CD14-positive monocyte (primary cell): ENCODE results near the gene TNPO1. TPM values are rescaled to one million over a fixed set of nuclear protein-coding genes. Genes with fewer than 3 reads are reported as not detected.
A peak's percentile ranks its signal among the peaks of the same experiment; 100 is the strongest.

ENCODE experiments used
- DNase-seq, 3 donors: peaks; one replicate each; pipeline ENCODE4 v3.0.0-alpha.2; 2011 to 2022
- H2AFZ ChIP-seq: 2 replicates; pipeline ENCODE4 v1.6.0; 2012; ENCODE audit warnings: mild to moderate bottlenecking, low read depth, low read length, inconsistent platforms; ENCODE audit not compliant: insufficient read depth, poor library complexity, severe bottlenecking
- H3K27ac ChIP-seq, 2 donors: 1 replicate in 1 of 2; 2 replicates in 1 of 2; pipeline ENCODE4 v1.5.1; 2012 to 2013; ENCODE audit warnings: low read length in 2 of 2, control low read depth in 1 of 2, inconsistent platforms in 1 of 2, low read depth in 1 of 2, mild to moderate bottlenecking in 1 of 2
- H3K27me3 ChIP-seq, 2 donors: one replicate each; pipeline versions ENCODE4 v1.6.0 to v1.6.1; 2011 to 2013; ENCODE audit warnings: low read length in 2 of 2; ENCODE audit not compliant: control insufficient read depth in 2 of 2, insufficient read depth in 2 of 2
- H3K36me3 ChIP-seq, 2 donors: replicated peaks in 1 of 2; 1 replicate in 1 of 2; 2 replicates in 1 of 2; pipeline versions ENCODE4 v1.5.1 to v1.6.1; 2012 to 2013; ENCODE audit warnings: low read length in 2 of 2, control low read depth in 1 of 2, inconsistent platforms in 1 of 2, mild to moderate bottlenecking in 1 of 2; ENCODE audit not compliant: insufficient read depth in 2 of 2, control insufficient read depth in 1 of 2
- H3K4me1 ChIP-seq, 2 donors: 1 replicate in 1 of 2; 2 replicates in 1 of 2; pipeline versions ENCODE4 v1.5.1 to v1.6.1; 2012 to 2013; ENCODE audit warnings: low read length in 2 of 2, control low read depth in 1 of 2, inconsistent platforms in 1 of 2, mild to moderate bottlenecking in 1 of 2, moderate library complexity in 1 of 2; ENCODE audit not compliant: insufficient read depth in 2 of 2, control insufficient read depth in 1 of 2
- H3K4me2 ChIP-seq: replicated peaks from 2 replicates; pipeline ENCODE3; 2012; ENCODE audit warnings: low read length, moderate library complexity, mild to moderate bottlenecking; ENCODE audit not compliant: poor library complexity, severe bottlenecking; ENCODE audit errors: extremely low read depth
- H3K4me3 ChIP-seq, 3 experiments: fragments of 200-600 bp in 1 of 3; sonication (generic) in 1 of 3; replicated peaks in 1 of 3; 1 replicate in 2 of 3; 2 replicates in 1 of 3; pipeline ENCODE4 v1.5.1; 2011 to 2013; ENCODE audit warnings: low read length in 3 of 3, mild to moderate bottlenecking in 3 of 3, control low read depth in 2 of 3, low read depth in 2 of 3, inconsistent platforms in 1 of 3, moderate library complexity in 1 of 3
- H3K79me2 ChIP-seq: 2 replicates; pipeline ENCODE4 v1.6.0; 2012; ENCODE audit warnings: mild to moderate bottlenecking, control low read depth, inconsistent platforms, low read length, moderate library complexity; ENCODE audit not compliant: insufficient read depth
- H3K9ac ChIP-seq: 2 replicates; pipeline ENCODE4 v1.6.0; 2017; ENCODE audit warnings: low read length, mild to moderate bottlenecking; ENCODE audit not compliant: insufficient read depth, poor library complexity, severe bottlenecking
- H3K9me3 ChIP-seq, 2 donors: replicated peaks in 1 of 2; 1 replicate in 1 of 2; 2 replicates in 1 of 2; pipeline versions ENCODE4 v1.5.1 to v1.6.1; 2012 to 2013; ENCODE audit warnings: low read length in 2 of 2, control low read depth in 1 of 2; ENCODE audit not compliant: control insufficient read depth in 1 of 2, insufficient read depth in 1 of 2
- H4K20me1 ChIP-seq: 2 replicates; pipeline ENCODE4 v1.6.0; 2012; ENCODE audit warnings: mild to moderate bottlenecking, low read length, control low read depth, moderate library complexity; ENCODE audit not compliant: insufficient read depth
- H3K27ac Mint-ChIP-seq, 7 donors: one replicate each; pipeline ENCODE4 v1.8.0; 2020; ENCODE audit warnings: mild to moderate bottlenecking in 7 of 7, mixed read lengths in 7 of 7, moderate library complexity in 6 of 7, inconsistent platforms in 2 of 7
- H3K27me3 Mint-ChIP-seq, 3 donors: one replicate each; pipeline ENCODE4 v1.8.0; 2021 to 2022; ENCODE audit warnings: low read depth in 3 of 3, mild to moderate bottlenecking in 3 of 3, mixed read lengths in 3 of 3, moderate library complexity in 3 of 3, inconsistent platforms in 1 of 3
- H3K36me3 Mint-ChIP-seq, 2 donors: one replicate each; pipeline ENCODE4 v1.8.0; 2020; ENCODE audit warnings: mixed read lengths in 2 of 2, inconsistent platforms in 1 of 2, mild to moderate bottlenecking in 1 of 2
- H3K4me1 Mint-ChIP-seq: one replicate; pipeline ENCODE4 v1.8.0; 2020; ENCODE audit warnings: mild to moderate bottlenecking, mixed read lengths
- H3K4me3 Mint-ChIP-seq, 2 donors: one replicate each; pipeline ENCODE4 v1.8.0; 2020; ENCODE audit warnings: mild to moderate bottlenecking in 2 of 2, mixed read lengths in 2 of 2, moderate library complexity in 1 of 2
- H3K9me3 Mint-ChIP-seq, 7 donors: one replicate each; pipeline ENCODE4 v1.8.0; 2020 to 2022; ENCODE audit warnings: mixed read lengths in 7 of 7, mild to moderate bottlenecking in 6 of 7, moderate library complexity in 6 of 7, inconsistent platforms in 2 of 7
- CTCF ChIP-seq: fragments of 200-600 bp; IDR thresholded peaks from one replicate; pipeline ENCODE4 v1.8.0; 2022; ENCODE audit warnings: antibody characterized with exemption, mild to moderate bottlenecking
- WGBS: methylation state at CpG from one replicate; pipeline ENCODE4 v1.1.5; 2013; ENCODE audit warnings: missing lambda C conversion rate; ENCODE audit not compliant: insufficient coverage; 5-methylcytosine and 5-hydroxymethylcytosine counted together
- intact Hi-C, 2 donors: fragments of 100-400 bp; cut with micrococcal nuclease; formaldehyde crosslinking; loops; one replicate each; pipeline versions ENCODE4 v1.15.0 to v1.15.1; 2023
- polyA plus RNA-seq, 3 donors: library from polyadenylated mRNA; depleted of rRNA in 1 of 3; unstranded in 2 of 3; stranded (reverse) in 1 of 3; fragments of 300-500 nt in 2 of 3; fragments of >200 nt in 1 of 3; fragmentation: Illumina TruSeq in 2 of 3; gene quantifications; 1 replicate in 2 of 3; 2 replicates in 1 of 3; pipeline ENCODE4 v1.2.3, GENCODE V29; 2012 to 2021

TNPO1 gene
- polyA plus RNA-seq, 3 donors = 9.3 to 28.1 (median 26.3) TPM

GRCh38 chr5:72817671-72818266 lies 1.3 kb downstream of the TNPO1 start:
- Mint-ChIP-seq H3K9me3 (no peaks in the 10 kb centered on the region), H3K27ac (peak overlapping the region in 4 of 7 donors; percentile 90 to 93 (median 91)), H3K36me3 (no peaks in the 10 kb centered on the region), H3K27me3 (no peaks in the 10 kb centered on the region), H3K4me1 (peaks cover 29% of the 10 kb centered on the region), H3K4me3 (peak overlapping the region; percentile 93 to 97)
- no CpG with 5 or more reads among the region's 6 CpGs for WGBS
- H3K36me3 ChIP-seq = no peaks in the 10 kb centered on the region
- intact Hi-C loops = loop anchor here (5.0 to 10.0 kb wide), 4 partner anchors 140 to 677 kb away; partner anchors contain the start of genes BTF3 (in 1 of the 2) and FCHO2 (in 1 of the 2)
- peak overlapping the region in 1 of 2 donors; percentile 85 for H3K27ac ChIP-seq
- peak in 2 of 3 donors; percentile 12 to 35 for DNase-seq
- no peak for TF ChIP-seq CTCF
- H3K9me3 ChIP-seq = no peaks in the 10 kb centered on the region
- H3K79me2 ChIP-seq = peaks cover 21% of the 10 kb centered on the region
- peak overlapping the region; percentile 61 to 76 (median 74) for H3K4me3 ChIP-seq
- no peaks in the 10 kb centered on the region for H3K27me3 ChIP-seq
- peaks cover 12 to 33% of the 10 kb centered on the region in 2 donors for H3K4me1 ChIP-seq
- H3K9ac ChIP-seq = peak overlapping the region; percentile 91
- H3K4me2 ChIP-seq = peak overlapping the region; percentile 86
- H4K20me1 ChIP-seq = no peaks in the 10 kb centered on the region
- peak overlapping the region; percentile 99 for H2AFZ ChIP-seq

GRCh38 chr5:72818866-72819534 lies 2.5 kb downstream of the TNPO1 start:
- TF ChIP-seq CTCF = peak; percentile 81
- WGBS = 52% methylated on average over 2 of the region's 5 CpGs
- Histone ChIP-seq H3K27me3 (no peaks in the 10 kb centered on the region), H2AFZ (no peak overlapping the region), H3K9ac (no peak overlapping the region), H3K4me1 (peaks cover 10 to 30% of the 10 kb centered on the region in 2 donors), H3K4me3 (no peak overlapping the region), H3K9me3 (no peaks in the 10 kb centered on the region), H3K4me2 (no peak overlapping the region), H4K20me1 (peaks cover 8% of the 10 kb centered on the region), H3K79me2 (peaks cover 23% of the 10 kb centered on the region), H3K36me3 (no peaks in the 10 kb centered on the region), H3K27ac (no peak overlapping the region)
- H3K4me1 Mint-ChIP-seq = peaks cover 27% of the 10 kb centered on the region
- DNase-seq = peak; percentile 47 to 73 (median 72)
- H3K27ac Mint-ChIP-seq = peak overlapping the region in 5 of 7 donors; percentile 12 to 31 (median 25)
- H3K27me3 Mint-ChIP-seq = no peaks in the 10 kb centered on the region
- H3K9me3 Mint-ChIP-seq = no peaks in the 10 kb centered on the region
- intact Hi-C loops = loop anchor here (5.0 to 10.0 kb wide), 4 partner anchors 138 to 676 kb away; partner anchors contain the start of genes BTF3 (in 1 of the 2) and FCHO2 (in 1 of the 2)
- H3K4me3 Mint-ChIP-seq = no peak overlapping the region
- no peaks in the 10 kb centered on the region for H3K36me3 Mint-ChIP-seq
